ENCODE measurements around the gene METTL23.

- no peak for TF ChIP-seq CTCF (IDR thresholded peaks at IDR 0.05)
- TF ChIP-seq POLR2A (IDR thresholded peaks at IDR 0.05): no peak
- no peak for TF ChIP-seq POLR2AphosphoS5 (IDR thresholded peaks at IDR 0.05)
- TF ChIP-seq EP300 (IDR thresholded peaks at IDR 0.05): no peak
Measured at GRCh38 chr17:76738468-76738850, 11.8 kb downstream of the METTL23 start.
